Stimulated activated CD4-positive, alpha-beta T cell treated with anti-CD3 and anti-CD28 coated beads, TNF-alpha, amount 100 ng/mL, for 4 hours (primary cell): ENCODE measurements around the gene RAC3.
A peak's percentile ranks its signal among the peaks of the same experiment; 100 is the strongest.

Experiments
- DNase-seq, 3 experiments: peaks; one replicate each; pipeline ENCODE4 v3.0.0-alpha.2; 2020; ENCODE audit warnings: low read depth in 3 of 3

Gene RAC3

DNA sequence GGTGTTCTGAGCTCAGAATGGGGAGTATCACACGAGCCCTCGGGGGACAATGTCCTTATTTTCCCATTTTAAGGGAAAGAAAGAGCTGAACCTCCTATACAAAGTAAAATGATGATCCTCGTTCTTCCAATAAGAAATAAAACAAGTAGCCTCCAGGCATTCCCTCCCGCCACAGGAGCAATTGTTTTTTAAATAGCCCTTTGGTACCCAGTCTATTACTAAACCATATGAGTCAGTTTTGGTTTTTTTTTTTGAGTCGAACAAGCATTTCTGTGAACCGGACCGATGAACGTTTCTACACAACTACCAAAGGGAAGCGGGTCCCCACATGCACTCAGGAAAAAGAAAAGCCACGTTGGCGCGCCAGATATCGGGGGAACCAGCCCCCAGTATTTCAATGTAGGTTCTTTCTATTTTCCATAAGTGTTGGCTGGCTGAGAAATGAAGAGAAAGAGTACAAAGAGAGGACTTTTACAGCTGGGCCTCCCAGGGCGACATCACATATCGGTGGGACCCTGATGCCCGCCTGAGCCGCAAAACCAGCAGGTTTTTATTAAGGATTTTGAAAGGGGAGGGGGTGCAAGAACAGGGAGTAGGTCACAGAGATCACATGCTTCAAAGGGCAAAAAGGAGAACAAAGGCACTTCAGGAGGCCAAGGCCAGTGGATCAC is 9.8 kb downstream of the RAC3 start:
- no peak for DNase-seq

DNA sequence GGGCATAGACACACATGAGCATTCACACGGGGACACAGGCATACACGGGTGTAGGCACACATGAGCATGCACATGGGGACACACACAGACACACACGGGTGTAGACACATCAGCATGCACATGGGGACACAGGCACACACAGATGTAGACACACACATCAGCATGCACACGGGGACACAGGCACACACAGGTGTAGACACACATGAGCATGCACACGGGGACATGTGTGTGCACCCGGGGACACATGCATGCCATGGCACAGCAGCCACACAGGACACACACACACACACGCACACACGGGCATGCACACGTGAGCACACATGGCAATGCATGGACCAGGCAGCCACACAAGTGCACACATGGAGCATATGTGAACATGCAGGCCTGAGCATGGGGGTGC is 11.2 kb downstream of the RAC3 start:
- DNase-seq, result no peak

DNA sequence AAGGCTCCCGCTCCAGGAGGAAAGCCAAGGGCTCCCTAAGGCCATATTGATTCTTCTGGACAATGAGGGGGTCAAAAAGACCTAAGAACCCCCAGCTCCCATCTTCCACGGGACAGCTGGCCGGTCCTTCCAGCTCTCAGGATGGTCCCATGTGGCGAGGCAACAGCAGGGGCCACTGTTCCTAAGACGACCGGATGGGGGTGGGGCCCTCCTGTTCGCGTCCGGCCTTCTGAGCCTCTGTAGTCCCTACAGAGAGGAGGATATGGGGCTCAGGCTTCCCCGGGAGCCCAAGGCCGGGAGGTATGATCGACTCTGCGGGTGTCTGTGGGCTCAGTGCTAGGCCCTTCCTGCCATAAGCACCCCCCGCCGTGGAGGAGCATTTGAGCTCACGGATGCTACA is 12.0 kb downstream of the RAC3 start:
- DNase-seq, result no peak

DNA sequence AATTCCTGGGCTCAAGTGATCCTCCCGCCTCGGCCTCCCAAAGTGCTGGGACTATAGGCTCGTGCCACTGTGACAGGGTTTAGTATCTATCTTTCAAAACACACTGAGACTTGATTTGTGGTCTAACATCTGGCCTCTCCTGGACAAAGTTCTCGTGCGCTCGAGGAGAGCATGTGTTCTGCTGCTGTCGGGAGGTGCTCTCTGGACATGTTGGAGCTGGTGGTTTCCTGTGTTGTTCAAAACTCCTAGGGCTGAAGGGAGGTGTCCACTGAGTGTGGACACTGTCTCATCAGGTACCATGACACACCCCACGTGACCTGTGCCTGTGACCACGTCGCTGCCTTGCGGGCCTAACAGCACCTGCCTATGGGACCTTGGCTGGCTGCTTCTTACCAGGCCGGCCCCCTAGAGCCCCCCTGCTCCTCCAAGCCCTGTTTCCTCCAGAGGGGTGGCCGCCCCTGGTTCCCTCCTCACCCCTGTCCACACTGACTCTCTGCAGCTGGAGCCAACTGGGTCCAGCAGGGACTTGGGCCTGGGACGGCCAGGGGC is 14.5 kb downstream of the RAC3 start:
- DNase-seq, result no peak

DNA sequence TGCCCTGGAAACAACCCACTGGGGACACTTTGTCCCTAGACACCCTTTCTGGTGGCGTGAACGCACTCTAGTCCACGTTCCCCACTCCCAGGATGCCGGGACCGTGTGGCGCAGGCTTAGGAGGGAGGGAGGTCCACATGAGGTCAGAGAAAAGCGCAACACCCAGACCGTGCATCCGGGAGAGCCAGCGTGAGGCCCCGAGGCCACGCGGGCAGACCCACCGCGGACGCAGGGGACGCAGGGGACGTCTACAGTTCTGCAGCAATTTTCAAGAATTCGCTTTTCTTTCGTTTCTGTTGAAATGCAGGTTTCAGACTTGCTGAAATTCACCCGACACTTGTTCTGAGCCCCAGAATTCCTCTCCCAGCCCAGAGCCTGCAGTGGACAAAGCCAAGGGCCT is 15.4 kb downstream of the RAC3 start:
- DNase-seq, result no peak

DNA sequence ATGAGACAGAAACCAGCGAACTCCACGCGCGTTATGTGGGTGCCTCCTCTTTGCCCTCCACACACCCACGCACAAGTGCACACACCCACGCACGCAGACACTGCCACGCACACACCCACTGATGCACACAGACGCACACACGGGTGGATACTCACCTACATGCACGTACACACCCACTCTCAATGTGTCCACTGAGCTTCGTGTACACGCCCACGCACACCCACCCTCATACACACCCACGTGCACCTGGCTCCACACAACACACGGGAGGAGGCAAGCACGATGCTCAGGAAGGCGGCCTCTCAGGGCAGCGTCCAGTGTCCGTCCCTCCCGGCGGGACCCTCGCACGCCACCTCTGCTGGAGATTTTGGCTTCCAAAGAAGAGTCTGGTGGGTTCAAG is 15.9 kb downstream of the RAC3 start:
- DNase-seq, result no peak

DNA sequence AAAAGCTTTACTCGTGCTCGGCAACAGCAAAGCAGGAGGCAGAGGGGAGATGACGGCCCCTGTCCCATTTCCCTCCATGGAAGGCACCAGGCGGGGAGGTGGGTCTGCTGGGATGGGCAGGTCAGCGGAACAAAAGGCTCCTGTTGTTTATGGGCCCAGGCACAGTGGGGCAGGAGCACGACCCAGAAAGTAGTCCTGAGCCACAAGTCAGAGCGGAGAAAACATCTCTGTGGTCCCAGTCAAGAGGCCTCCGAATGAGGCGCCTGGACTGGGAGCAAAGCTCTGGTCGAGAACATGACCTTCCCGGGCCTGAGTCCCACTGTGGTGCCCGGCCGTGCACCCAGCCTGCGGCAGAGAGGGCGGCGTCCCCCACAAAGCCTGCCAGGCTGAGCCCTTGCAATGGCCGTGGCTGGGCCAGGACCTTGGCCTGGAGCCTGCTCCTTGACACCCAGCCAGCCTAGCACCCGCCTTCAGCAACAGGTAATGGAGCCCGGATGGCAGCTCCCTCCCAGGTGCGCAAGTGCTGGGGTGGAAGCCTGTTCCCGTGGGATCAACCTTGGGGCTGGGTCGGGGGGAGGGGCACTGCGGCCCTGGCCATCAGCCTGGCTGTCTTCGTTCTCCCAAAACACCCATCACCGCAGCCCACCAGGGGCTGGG is 16.6 kb downstream of the RAC3 start:
- no peak for DNase-seq

DNA sequence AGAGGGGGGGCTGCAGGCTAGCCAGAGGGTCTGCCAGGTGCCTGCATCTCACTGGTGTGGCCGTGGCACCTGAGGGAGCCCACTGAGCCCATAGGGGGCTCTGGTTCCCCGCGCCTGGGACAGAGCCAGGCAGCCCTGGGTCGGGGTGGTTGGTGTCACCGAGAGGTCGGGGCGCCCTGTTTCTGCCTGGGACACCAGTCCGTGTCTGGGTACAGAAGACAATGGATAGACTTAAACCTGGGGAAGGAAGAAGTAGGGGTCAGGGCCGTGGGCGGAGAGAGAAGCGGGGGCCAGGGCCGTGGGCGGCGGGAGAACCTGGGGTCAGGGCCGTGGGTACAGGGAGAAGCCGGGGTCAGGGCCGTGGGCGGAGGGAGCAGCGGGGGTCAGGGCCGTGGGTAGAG is 17.1 kb downstream of the RAC3 start:
- no peak for DNase-seq

DNA sequence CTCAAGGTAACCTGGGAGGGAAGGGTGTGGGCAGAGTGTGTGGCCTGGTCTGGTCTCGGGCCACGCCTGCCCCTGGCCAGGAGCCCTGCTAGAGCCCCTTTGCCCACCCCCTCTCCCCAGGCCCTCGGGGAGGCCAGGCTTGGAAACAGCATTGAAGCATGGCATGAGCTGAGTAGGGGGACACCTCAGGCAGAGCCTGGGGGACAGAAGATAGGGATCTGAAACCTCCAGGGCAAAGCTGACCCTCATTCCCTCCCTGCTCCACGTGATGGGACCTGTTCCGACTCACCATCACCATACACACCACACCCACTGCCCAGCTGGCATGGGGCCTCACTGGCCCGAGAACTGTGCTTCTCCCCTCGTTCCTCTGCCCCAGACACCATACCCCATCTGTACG is 17.6 kb downstream of the RAC3 start:
- DNase-seq, result no peak

DNA sequence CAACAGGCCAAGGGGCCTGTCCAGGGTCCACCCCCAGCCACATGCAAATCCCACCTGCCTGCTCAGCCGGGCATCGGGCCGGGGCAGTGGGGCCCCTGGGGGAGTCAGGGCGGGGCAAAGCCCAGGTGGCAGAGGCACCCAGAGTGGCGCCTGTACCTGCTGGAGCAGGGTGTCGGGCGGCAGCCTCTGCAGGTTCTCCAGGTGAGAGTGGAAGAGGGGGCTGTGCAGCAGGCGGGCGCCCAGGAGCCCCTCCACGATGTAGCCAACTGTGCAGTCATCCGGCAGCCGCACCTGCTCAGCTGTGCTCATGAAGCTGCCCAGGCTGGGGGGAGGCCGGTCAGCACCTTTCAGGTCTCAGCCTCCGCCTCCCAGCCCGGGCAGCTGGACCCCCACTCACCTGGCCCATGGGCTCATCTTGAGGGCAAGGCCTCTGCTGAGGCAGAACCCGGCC is 18.1 kb downstream of the RAC3 start:
- DNase-seq, result no peak

DNA sequence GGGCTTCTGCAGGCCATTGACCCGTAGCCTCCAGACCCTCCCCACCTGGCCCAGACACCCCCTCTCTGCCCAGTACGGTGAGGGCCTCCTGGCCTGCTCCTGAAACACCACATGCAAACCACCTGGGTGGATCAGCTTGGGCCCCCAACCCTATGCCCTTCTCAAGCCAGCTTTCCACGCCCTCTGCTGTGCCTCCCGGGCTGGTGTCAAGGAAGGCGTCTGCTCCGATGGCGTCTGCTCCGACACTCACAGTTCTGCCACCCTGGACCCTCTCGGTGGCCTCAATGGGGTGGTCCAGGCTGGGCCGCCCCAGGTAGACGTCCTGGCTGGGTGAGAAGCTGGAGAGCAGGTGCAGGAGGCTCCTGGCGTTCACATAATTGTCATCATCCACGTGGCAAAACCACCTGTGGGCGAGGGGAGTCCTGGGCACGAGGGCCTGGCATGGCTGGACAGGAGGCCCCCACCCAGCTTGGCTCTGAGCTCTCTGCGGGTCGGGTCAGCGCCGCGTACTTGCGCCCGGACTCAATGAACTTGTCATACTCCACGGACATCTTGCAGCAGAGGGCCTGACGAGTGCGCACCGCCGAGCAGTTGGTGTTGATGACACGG is 18.8 kb downstream of the RAC3 start:
- DNase-seq, result no peak

DNA sequence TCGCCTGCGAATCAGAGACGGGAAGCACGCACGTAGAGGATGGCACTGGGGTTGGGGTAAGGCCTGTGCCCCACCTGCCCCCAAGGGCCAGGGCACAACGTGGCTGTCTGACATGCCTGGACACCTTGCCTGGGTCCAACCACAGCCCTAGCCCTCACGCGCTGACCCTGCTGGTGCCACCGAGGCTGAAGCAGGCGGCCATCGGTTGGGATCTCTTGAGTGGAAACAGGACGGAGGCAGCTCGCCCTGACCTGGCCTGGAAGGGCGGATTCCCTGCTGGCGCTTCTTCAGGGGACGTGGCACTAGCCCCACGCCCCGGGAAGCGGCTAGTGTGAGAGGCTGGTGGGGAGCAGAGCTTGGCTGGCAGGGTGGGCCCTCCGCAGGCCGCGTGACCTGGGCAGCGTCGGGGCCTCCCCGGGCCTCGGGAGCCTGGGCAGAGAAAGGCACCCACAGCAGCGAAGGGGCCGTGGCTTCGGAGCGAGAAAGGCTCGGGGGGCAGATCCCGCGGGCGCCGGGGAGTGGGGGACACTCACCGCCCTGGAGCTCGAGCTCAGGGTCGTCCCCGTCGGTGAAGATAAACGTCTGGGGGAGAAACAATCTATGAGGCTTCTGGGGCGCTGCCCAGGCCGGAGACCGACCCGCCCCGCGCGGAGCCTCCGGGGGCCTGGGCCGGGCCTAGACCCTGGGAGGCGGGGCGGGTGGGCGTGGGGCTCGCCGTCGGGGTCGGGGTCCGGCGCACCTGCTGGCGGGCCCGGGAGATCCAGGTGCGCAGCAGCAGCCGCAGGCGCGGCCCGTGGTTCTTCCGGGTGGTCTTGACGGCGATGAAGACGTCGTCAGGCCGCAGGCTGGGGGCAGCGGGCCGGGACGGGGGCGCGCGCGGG is 19.5 kb downstream of the RAC3 start:
- DNase-seq, result no peak

DNA sequence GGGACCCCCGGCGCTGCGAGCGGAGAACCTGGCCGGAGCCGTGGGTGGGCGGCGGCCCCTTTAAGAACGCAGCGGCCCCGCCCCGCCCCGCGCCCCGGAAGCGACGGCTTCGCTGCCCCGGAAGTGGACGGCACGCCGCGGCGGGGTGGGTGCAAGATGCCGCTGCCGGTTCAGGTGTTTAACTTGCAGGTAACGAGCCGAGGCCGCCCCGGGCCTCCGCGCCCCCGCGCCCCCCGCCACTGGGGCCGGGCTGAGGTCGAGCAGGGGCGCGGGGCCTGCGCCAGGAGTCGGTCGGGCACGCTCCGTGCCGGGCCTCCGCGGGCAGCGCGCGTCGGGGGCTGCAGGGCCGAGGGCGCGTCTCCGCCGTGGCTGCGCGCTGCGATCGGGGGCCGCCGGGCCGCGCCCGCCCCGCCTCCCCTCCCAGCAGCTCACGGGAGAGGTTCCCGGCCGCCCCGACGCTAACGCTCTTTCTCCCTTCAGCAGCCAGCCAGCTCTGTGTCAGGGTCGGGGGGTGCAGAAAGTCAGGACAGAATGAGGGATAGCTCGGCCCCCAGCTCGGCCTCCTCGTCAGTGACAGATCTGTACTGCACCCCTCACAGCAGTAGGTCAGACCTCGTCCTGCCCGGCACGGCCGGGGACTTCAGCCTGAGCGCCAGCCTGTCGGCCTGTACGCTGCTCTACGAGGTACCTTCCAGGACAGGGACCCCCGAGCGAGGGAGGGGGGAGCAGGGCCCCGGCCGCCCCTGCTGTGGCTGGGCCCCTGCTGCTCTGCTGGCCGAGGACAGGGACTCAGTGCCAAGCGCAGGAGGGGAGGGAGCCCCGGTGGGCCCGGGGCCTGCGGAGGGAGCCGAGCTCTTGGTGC is 20.5 kb downstream of the RAC3 start, which contains the start of the genes GPS1 and RFNG:
TSS of gene GPS1 (plus strand) at position 123 of the 862 bp plus-strand sequence. CDS start at position 157, 34 bp downstream.
TSS of gene RFNG (minus strand) at position 36 of the 862 bp plus-strand sequence. CDS start 45 bp downstream, outside the sequence.
- DNase-seq, result peak; percentile 66 to 77 (median 73)

DNA sequence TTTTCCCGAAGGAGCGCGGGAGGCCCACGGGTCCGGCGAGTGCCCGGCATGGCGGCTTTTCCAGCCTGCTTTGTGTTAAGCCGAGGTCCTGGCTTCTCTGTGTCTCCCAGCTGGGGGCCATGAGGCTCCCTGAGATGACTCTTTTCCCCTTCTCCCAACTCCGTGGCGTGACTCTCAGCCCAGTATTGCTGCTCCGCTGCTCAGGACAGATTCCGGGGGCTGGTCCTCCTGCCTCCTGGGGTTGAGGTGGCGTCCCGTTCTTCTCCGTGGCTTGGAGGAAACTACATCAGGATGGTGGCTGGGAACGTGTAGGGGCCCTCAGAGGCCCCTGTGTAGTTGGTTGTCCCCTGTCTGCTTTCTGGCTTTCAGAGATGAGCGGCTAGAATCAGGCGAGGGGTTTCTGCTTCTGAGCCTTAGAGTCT is 21.2 kb downstream of the RAC3 start:
- DNase-seq, result no peak

DNA sequence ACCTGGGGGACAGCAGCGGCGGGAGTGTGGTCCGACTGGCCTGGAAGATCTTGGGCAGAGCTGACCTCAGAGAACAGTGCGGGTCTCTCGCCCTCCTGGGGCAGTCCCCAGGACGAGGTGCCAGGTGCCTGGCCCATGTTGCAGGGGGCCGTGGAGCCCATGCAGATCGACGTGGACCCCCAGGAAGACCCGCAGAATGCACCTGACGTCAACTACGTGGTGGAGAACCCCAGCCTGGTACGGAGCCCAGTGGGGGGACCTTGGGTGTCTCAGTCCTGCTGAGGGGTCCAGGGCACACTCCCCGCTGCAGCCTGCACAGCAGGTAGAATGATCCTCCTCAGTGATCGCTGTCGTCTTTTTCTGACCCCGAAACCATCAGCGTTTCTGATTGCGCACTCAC is 21.7 kb downstream of the RAC3 start:
- no peak for DNase-seq

DNA sequence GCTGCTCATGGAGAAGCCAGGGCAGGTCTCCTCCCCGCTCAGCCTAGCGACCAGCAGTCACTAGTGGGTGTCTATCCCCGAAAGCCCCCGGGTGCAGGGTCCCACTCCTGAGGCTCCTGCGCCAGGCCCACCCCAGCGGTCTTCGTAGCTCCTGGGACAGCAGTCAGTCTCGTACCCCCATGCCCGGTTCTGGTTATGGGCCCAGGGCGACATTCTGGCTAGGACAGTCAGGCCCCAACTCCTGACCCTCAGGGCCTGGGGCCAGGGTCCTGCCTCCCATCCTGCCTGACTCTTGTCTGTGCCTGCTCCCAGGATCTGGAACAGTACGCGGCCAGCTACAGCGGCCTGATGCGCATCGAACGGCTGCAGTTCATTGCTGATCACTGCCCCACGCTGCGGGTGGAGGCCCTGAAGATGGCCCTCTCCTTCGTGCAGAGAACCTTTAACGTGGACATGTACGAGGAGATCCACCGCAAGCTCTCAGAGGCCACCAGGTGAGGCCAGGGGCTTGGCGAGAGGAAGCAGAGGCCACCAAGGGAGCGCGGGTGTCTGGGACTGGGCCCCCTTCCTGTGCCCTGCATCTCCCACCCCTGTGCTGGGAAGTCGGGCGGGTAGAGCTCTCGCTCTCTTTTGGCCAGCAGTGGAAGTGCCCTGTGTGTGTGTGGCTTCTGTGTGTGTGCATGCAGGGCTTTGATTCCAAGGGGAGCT is 22.2 kb downstream of the RAC3 start:
- DNase-seq, result no peak

DNA sequence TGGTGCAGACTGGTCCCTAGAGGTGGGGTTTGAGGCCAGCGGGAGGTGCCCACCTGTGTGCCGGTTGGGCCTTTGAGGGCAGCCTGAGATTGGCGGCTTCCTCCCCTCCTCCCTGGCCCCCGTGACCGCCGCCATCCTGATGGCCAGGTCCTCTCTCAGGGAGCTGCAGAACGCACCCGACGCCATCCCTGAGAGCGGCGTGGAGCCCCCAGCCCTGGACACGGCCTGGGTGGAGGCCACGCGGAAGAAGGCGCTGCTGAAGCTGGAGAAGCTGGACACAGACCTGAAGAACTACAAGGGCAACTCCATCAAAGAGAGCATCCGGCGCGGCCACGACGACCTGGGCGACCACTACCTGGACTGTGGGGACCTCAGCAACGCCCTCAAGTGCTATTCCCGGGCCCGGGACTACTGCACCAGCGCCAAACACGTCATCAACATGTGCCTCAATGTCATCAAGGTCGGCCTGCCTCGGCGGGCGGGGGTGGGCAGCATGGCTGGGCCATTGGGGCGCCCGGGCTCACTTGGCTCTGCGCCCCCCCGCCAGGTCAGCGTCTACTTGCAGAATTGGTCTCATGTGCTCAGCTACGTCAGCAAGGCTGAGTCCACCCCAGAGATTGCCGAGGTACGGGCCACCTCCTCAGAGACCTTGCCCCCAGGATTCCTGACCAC is 23.0 kb downstream of the RAC3 start:
- no peak for DNase-seq

DNA sequence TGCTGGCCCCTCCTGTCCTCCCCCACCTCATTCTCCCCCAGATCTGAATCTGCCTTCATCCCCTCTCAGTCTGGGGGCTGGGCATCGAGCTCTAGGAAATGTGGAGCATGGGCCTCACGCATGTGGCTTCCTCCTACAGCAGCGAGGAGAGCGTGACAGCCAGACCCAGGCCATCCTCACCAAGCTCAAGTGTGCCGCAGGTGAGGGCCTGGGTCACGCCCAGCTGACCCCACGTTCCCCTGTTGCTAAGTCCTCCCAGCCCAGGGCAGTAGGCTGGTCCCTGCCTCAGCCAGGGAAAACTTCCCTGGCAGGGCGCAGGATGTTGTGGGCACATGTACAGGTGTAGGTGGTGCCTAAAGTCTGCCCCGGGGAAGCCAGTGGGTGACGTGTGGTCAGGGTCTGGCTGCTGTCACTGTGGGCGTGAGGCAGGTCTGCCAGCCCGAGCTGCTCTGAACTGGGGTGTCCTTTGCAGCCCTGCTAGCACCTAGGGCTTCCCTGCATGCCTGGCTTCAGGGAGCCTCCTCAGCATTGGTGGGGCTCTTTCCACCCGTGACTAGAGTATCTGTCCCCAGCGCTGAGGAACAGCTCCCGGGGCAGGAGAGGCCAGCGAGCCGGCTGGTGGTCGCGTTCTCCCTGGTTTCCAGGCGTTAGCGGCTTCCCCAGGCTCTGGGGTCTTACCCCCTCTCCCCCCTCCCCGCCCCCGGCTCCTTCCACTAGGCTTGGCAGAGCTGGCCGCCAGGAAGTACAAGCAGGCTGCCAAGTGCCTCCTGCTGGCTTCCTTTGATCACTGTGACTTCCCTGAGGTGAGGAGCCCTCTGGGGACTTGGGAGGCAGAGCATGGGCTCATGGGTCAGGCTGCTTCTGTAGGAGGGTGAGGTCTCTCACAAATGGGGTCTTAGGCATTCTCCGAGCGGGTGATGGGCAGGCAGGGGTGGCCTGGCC is 23.8 kb downstream of the RAC3 start:
- no peak for DNase-seq
